HG03432 (cell line): ENCODE measurements around the gene PRKCH.
"Not testable (repeated sequence)": the region's sequence is repeated elsewhere in the genome, so short reads cannot be mapped to it uniquely, and the experiment has no call there.

Experiments
- ATAC-seq: cut with Tn5 transposase; IDR thresholded peaks from one replicate; pipeline ENCODE4 v1.9.1; 2021; ENCODE audit warnings: mild to moderate bottlenecking, moderate library complexity; ENCODE audit not compliant: unreplicated experiment

PRKCH gene

DNA sequence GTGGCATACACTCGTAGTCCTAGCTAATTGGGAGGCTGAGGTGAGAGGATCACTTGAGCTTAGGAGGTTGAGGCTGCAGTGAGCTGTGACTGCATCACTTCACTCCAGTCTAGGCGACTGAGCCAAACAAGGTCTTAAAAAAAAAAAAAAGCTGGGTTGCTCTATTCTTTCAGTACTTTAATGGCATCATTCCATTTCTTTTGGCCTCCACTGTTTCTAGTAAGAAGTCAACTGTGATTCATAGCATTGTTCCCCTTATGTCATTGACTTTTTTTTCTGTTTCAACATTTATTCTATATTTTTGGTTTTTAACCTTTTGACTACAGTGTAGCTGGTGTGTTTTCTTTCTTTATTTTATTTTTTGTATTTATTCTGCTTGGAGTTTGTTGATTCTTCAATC, 16.7 kb upstream of the PRKCH start:
- ATAC-seq, result no peak

DNA sequence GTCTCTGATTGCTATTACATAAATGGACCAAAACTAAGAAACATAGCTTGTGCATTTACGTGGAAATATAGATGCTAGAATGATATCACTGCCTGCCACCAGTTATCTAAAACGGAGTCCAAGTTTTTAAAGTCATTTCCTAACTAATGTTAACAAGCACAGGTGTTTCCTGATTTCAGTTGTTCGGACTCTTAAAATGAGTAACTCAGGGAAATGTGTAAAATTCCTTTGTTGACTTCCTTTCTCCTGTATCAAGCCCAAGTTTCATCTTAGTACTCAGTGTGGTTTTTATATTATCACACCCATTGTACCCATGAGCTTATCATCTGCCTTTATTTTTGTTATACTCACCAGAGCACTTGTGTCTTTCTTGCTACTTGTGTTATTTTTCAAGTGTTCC, 13.2 kb upstream of the PRKCH start:
- ATAC-seq, result no peak

DNA sequence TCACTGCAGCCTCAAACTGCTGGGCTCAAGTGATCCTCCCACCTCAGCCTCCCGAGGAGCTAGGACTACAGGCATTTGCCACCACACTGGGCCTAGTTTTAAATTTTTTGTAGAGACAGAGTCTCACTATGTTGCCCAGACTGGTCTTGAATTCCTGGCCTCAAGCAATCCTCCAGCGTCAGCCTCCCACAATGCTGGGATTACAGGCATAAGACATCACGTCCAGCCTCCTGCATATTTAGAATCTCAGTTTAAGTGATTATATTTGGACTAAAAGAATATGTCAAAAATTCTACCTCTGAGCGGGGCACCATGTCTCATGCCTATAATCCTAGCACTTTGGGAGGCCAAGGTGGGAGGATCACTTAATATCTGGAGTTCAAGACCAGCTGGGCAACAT, 12.7 kb upstream of the PRKCH start:
- ATAC-seq, result not testable (repeated sequence)

DNA sequence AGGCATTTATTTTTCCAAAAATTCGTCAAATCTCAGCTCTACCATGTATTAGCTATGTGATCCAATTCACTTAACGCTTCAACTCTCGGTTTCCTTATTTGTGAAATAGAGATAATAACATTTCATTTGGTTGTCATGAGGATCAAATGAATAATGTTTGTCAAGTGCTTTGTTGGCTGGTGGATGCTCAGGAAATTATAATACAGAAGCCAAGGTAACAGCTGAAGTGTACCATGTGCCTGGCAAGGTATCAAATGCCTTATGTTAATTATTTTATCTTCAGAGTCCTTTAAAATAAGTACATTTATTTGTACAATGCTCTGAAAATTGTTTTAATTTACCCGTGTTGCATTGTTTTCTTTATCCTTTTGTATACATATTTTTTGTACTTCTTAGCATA, 6.1 kb upstream of the PRKCH start:
- no peak for ATAC-seq

DNA sequence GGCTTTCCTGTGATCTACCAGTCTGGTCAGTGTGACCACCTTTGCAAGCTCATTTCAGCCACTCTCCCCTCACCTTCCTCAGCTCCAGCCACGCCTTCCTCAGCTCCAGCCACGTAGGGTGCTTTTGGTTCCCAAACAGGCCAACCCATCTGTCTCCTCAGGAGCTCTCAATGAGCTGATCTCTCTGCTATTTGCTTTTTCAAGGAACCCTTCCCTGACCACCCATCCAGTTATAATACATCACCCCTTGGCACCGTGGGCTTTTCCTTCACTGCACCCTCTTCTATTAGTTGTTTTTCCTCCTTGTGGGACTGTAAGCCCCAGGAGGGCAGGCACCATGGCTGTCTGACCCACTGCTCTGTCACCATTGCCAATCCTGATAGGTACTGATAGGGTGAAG, 2.3 kb upstream of the PRKCH start:
- no peak for ATAC-seq

DNA sequence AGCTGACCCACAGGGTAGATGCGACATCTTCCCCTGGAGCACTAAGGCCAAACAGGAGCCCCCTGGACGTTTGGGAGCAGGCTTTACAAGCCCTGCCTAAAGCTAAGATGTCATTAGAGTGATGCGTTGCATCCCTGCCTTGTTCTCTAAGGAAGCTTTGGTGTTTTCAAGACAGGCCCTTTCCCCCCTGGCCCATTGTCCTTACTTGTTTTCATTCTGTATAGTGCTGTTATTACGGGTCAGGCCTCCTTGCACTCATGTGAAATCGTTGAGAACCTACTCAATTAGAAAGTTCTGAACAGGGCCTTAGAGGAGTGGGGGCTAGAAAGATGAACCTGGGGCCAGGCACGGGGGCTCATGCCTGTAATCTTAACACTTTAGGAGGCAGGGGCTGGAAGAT, 1.7 kb upstream of the PRKCH start:
- no peak for ATAC-seq

DNA sequence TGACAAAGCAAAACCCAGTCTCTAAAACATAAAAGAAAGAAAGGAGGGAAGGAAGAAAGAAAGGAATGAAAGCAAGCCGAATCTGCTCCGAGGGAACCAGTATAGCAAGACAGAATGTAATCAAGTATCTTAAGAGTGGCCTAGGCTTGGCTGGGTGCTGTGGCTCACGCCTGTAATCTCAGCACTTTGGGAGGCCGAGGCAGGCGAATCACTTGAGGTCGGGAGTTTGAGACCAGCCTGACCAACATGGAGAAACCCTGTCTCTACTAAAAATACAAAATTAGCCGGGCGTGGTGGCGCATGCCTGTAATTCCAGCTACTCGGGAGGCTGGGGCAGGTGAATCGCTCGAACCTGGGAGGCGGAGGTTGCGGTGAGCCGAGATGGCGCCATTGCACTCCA, 1.2 kb upstream of the PRKCH start:
- ATAC-seq, result not testable (repeated sequence)

DNA sequence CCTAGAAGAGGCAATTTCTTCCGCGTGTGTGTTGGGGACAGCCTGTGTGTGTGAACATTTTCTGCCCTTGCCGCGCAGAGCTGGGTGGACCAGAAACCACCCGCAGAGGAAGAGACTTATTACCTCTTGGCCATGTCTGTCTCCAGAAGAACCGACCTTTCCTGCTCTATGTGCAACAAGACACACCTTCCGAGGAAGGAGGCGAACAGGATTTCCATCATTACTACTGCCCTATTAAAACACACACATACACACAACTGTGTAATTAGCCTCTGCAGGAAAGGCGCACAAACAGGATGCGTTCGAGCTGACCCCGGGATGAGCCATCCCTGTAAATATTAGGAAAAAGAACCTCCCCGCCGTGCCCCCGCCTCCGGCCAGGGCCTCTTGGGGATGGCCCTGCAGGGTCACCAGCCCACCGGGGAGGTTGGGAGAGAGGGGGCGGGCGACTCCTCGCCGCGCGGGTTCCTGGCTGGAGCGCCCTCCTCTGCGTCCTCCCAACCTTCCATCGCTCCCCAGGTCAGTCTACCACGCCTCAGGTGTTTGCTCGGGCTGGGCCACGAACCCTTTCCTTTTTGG, 484 bp upstream of the PRKCH start:
- ATAC-seq, result no peak

DNA sequence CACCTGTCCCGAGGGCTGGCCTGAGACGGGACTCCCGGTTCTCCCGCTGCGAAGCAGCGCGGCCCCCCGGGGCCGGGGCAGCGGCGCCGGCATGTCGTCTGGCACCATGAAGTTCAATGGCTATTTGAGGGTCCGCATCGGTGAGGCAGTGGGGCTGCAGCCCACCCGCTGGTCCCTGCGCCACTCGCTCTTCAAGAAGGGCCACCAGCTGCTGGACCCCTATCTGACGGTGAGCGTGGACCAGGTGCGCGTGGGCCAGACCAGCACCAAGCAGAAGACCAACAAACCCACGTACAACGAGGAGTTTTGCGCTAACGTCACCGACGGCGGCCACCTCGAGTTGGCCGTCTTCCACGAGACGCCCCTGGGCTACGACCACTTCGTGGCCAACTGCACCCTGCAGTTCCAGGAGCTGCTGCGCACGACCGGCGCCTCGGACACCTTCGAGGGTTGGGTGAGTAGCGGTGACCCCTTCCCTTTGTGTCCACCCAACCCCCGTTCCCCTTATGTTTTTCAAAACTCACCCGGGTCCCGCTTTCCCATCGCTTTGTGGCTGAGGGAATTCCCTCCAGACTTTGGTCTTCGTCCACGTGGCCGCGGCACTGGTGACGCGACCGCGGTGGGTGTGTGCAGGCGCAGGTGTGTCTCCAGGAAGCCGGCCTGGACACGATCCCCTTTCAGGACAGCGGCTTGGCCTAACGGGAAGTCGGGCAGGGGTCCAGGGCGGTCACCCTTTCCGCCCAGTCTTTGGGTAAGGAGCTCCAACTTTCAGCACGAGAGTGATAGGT, 826 bp downstream of the PRKCH start:
- peak; percentile 15 for ATAC-seq

DNA sequence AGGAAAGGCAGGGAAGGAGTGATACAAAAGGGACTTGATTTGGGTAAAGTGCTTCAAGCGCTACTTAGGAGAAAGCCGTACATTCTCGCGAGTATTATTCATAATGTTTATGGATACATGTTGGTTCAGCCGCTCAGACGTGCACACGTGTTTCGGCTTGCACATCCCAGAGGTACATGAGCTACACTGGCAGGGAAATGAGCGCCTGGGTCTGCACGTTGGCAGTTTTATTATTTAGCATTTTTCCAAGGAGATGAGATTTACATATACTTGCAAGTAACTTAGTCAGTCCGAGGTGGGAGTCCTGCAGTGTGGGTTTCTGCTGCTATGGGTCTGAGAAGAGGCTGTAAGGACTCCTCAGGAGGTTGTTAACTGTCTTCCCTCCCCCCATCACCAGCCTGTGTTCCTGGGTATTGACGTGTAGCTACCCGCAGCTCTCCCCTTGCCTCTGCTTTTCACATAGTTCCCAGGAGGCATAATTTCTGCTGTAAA, 1.5 kb downstream of the PRKCH start:
- ATAC-seq, result peak; percentile 26

DNA sequence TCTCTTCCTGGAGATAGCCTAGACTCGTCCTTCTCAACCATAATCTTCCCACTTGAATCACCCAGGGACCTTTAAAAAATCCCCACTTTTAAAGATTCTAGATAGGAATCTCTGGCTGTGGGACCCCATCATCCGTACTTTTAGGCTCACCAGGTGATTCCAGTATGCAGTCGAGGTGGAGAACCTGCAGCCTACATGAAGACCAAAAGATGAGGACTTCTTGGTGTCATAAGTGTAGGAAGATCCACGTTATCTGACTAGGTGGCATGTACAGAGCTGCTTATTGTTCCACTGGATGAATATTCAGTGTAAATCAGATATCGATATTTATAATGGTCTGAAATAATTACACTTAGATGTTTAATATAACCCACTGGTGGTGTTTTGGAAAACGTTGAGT, 2.6 kb downstream of the PRKCH start:
- no peak for ATAC-seq

DNA sequence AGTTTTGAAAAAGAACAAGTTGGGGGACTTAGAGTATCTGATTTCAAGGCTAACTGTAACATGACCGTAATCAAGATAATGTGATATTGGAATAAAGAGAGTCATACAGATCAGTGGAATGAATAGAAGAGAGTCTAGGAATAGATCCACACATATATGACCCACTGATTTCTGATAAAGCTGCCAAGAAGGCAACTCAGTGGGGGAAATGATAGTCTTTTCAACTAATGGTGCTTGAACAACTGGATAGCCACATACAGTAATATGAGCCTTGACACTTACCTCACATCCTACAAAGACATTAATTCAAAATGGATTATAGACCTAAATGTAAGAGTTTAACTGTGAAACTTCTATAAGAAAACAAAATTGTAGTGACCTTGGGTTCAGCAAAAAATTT, 3.8 kb downstream of the PRKCH start:
- ATAC-seq, result no peak

DNA sequence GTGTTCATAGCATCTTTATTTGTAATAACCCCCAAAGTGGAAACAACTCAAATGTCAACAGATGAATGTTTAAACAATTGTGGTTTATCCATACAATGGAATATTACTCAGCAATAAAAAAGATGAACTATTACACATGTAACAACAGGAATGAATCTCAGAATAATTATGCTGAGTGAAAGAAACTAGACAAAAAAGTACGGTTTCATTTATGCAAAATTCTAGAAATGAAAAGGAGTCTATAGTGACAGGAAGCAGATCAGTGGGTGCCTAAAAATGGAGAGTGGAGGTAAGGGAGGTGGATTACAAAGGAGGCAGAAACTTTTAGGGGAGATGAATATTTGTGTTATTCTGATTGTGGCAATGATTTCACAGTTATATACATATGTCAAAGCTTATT, 4.8 kb downstream of the PRKCH start:
- no peak for ATAC-seq

DNA sequence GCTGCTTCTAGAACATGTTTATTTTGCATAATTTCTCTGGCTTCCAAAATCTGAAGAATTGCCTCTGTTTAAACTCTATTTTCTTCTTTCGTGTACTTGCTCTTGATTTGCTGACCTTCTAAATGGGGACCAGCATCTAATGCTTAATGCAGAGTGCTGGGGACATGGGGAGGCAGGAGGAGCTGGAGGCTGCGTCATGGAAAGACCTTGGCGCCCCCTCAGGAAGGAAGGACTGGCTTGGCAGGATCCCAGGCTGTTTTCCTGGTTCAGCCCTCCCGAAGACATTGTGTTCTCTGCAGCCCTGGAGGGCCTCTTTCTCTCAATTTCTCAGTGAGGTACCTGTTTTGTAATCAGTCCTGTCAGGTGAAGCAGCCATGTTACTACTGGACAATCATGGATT, 5.5 kb downstream of the PRKCH start:
- ATAC-seq, result no peak

DNA sequence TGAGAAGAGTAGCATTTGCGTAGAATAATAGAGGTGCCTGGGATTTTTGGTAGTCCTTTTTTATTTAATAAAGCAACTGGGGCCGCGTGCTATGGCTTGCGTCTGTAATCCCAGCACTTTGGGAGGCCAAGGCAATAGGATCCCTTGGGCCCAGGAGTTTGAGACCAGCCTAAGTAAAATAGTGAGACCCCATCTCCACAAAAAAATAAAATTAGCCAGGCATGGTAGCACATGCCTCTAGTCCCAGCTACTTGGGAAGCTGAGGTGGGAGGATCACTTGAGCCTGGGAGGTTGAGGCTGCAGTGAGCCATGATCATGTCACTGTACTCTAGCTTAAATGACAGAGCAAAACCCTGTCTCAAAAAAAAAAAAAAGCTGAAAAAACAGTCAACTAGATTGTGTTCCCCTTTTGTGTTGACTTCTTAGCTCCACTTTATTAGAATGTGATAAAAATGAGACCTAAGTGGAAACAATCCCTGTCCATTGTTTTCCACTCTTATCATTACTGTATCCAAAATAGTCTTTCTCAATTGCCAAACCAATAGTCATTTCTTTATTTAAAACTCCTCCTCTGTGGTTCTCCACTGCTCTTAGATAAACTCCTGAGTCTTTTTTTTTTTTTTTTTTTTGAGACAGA, 7.4 kb downstream of the PRKCH start:
- ATAC-seq, result no peak

DNA sequence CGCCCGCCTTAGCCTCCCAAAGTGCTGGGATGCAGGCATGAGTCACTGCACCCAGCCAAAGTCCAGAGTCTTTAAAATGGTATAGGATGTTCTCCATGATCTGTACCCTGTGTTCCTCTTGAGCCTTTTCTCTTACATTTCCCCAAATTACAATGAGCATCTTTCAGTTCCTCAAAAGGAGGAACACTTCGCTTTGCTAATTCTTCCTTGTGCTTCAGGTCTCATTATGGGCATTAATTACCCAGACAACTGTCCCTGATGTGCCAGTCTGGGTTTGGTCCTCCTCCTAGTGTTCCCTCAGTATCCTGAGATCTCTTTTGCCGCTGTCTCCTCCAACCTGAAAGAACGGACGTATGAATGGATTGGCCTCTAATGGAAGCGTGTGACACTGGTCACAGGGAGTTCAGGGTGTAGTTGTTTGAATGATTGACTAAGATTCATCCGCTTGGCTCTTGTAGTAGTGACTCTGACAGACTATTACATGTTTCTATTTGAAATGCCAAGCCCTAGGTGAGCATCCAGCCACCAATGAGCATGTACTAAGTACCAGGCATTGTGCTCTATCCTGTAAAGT, 8.2 kb downstream of the PRKCH start:
- ATAC-seq, result peak; percentile 71

DNA sequence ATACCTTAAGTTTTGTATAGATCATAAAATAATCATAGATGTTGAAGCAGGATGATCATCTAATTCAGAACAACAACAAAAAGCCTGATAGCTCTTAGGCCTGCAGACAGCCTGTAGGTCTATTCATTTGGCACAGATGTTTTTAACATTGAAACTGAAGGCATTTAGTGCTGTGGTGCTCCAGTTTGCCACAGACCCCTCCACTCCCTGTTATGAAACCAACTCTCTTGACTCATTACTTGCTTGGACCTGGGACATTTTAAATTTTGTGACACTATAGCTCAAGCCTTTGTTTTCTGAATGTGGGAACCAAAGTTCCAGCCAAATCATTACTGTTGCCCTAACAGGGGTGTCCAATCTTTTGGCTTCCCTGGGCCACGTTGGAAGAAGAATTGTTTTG, 9.1 kb downstream of the PRKCH start:
- peak; percentile 74 for ATAC-seq

DNA sequence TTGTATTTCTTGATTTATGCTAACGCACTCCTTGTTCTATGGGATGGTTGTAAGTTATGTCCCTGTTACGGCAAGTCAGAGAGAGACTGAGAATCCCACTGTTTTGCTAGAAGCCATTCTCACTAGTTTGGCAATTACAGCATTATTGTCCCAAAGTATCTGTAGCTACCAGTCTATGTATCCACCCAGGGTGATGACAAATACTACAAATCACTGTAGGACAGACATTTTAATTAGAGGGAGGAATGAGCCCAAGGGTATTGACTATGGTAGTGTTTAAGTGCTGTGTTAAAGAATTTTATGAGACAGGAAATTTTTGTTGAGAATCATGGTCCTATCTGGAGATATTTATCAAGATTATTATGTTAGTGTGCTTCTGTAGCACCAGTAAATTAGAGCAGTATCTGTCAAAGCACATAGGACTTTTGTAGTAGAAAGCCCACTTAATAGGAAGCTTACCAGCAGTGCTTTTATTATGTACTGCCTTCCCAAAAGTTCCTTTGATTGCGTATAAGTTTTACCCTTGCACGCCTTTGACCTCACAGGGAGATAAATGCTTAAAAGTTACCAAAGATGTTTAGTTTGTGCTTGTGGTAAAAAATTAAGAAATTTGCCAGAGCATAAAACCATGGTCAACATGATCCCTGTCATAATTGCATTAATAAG, 10.7 kb downstream of the PRKCH start:
- ATAC-seq, result no peak

DNA sequence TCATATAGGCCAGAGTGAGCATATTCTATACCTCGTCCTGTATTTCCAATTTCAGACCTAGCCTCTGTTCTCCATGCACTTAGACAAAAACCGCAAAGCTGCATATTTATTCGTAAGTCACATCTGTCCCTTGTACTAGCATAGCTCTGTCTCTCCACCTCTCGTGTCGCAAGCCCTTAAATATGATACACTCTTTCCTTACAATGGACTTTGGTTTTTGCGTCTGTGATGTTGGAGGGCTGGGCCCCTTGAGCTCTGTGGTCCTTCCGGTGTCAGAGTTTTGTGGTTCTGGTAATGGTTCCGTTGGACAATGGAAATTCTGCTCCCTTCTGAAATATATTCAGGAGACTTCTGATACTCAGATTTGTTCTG, 11.3 kb downstream of the PRKCH start:
- no peak for ATAC-seq

DNA sequence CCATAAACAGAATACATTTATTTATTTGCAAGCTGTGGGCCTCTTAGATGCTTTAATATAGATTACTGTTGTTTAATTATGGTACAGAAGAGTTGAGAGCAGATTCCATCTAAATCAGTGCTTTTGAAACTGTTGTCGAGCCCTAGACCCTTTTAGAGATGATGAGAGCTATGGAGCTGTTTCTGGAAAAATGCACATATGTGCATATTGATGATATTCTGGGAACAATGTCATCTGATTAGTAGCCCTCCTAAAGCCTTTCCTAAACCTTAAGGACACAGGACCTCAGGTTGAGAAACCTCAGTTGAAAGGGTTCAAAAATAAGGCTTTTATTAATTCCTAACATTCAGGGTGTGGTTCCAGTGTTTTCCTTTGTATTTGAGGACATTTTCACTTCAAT, 11.7 kb downstream of the PRKCH start:
- no peak for ATAC-seq

DNA sequence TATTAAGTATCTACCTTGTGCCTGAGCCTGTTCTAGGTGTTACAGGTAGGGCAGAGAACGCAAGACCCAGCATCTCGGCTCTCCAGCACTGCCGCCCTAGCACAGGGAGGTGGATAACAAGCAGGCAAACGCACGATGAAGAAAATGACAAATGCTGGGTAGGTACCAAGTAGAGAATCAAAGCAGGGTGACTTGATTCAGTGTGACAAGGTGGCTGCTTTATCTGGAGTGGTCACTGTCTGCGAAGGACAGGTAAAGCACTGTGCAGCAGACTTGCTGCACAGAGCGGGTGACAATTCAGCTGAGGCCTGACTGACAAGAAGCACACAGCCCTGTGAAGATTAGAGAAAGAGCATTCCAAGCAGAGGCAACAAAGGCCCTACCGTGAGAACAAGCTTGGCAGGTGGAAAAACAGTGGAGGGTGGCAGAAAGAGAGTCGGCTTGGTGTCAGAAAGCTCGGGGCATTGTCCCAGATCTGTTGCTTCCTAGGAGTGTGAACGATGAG, 12.9 kb downstream of the PRKCH start:
- no peak for ATAC-seq
